GM18951 (cell line): ENCODE measurements around the gene C17orf67.

Experiments used
- POLR2A ChIP-seq: IDR thresholded peaks from 4 replicates; pipeline ENCODE4 v1.6.1; 2011; ENCODE audit warnings: mild to moderate bottlenecking; ENCODE audit not compliant: insufficient read length, insufficient read depth; ENCODE audit errors: extremely low read depth
- in situ Hi-C: fragments of 300-500 bp; cut with MboI; formaldehyde crosslinking; loops from one replicate; pipeline ENCODE4 v1.12.0; 2022; ENCODE audit warnings: low sequenced_read_pairs, mixed read lengths, inconsistent platforms; ENCODE audit not compliant: unreplicated experiment

Gene C17orf67

DNA sequence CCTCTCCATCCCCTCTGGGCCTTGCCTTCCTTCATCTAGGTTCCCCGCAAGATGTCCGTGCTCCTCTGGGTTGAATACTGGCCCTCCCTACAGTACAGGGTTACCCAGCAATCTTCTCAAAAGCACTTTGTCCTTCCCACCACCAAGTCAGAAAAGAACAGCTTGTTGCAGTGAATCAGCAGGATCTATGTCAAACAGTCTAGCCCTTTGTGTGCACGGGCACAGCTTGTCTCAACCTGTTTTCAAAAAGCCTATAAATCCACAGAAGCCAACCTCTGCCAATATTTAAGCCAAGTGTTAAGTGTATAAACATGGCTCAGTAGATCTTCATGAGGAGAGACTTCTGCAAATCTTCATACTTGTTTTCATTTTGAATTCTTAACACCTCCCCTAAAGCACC, 25.2 kb downstream of the C17orf67 start:
- TF ChIP-seq POLR2A = no peak
- in situ Hi-C loops = no loop called here

DNA sequence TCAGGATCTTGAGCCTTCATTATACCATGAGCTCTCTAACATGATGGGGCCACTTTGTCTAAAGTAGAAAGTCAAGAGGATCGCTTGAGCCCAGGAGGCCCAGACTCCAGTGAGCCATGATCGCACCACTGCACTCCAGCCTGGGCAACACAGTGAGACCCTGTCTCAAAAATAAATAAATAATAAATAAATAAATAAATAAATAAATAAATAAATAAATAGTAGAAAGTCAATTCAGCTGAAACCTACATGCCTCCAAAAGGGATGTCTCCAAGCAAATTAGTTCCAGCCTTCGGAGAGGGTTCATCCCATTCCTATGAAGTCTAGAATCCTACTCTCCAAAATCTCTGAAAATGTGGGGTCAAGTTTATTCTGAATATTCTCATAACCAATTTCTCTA, 26.0 kb downstream of the C17orf67 start:
- in situ Hi-C loops = no loop called here
- no peak for TF ChIP-seq POLR2A

GRCh38 chr17:56806949-56807348, 26.8 kb downstream of the C17orf67 start:
- TF ChIP-seq POLR2A = no peak
- in situ Hi-C loops = no loop called here

DNA sequence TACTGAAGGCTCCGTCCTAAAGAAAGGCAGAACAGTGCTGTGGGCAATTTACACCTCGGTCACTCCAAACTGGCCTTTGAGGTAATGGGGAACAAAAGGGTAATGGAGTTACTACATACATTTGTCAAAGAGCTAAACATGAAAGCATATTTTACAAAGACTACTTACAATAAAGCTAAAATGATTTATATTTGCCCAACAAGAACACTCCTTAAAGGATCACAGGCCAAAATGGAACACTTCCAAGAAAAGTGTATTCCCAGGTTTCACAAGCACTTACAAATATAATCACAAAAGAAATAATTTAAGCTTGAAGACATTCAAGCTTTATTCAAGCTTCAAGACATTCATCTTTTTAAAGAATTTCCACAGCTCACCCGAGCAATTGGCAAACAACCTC, 29.3 kb downstream of the C17orf67 start:
- in situ Hi-C loops = no loop called here
- no peak for TF ChIP-seq POLR2A

GRCh38 chr17:56803071-56803470, 30.6 kb downstream of the C17orf67 start:
- TF ChIP-seq POLR2A = no peak
- in situ Hi-C loops = no loop called here

DNA sequence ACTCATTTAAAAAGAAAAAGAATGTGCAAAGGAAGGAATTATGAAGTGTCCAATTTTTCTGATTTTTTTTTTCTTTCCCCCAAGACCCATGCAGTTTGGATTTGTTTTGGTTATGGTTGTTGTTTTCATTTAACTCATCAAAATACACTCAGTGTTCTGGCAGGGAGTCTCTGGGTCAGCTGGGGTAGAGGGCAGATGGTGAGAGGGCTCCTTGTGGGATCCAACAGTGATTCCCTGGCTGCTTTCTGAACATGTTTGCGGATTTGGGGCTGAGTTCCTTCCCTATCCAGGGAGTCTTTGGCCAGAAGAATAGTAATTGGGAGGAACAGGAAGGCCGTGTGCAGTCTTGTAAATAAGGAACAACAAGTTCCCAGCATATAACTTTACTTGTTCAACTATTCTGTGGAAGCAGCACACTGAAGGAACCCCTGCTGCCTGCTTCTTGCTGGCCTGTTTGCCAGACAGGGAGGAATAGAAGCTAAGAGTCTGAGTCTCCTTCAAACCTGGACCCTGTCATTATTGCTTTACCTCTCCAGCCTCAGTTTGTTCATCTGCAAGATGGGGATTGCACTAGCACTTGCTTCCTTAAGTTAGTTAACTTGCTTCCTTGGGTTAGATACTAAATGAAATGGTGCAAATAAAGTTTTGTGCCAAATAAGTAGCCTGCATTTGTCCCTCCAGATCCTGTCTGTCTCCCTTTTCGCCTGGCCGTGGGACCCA, 32.1 kb downstream of the C17orf67 start:
- TF ChIP-seq POLR2A = no peak
- in situ Hi-C loops = no loop called here

DNA sequence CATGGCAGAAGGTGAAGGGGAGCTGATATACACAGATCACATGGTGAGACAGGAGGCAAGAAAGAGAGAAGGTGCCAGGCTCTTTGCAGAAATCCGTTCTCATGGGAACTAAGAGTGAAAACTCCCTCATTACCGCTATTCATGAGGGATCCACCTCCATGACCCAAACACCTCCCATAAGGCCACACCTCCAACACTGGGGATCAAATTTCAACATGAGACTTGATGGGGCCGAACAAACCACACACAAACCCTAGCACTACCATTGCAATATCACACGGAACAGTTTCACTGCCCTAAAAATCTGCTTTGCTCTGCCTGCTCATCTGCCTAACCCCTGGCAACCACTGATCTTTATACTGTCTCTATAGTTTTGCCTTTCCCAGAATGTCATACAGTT, 34.8 kb downstream of the C17orf67 start:
- TF ChIP-seq POLR2A = no peak
- in situ Hi-C loops = no loop called here

GRCh38 chr17:56796536-56796935, 37.2 kb downstream of the C17orf67 start:
- TF ChIP-seq POLR2A = no peak
- in situ Hi-C loops = no loop called here

DNA sequence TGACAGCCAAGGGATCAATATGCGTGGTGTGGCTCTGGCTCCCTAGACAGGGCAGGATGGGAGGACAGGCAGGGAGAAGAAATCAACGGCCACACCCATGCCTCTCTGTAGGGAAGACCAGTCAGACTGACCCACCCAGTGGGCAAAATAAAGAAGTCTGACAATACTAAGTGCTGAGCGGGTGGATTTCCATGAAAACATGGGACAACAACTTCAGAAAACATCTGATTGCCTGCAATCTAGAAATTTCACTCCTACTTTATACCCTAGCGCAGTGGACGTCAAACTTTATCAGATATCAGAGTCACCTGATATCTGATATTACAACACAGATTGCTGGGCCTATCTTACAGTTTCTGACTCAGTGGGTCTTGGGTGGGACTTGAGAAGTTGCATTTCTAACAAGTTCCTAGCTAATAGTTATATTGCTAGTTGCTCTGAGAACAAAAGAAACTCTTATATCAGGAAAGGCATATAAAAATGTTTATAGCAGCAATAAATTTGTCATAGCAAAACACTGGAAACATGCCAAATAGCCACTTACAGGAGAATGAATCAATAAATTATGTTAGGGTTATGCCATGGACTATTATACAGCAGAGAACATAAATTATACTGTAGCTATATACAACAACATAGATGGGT, 38.4 kb downstream of the C17orf67 start:
- in situ Hi-C loops = no loop called here
- no peak for TF ChIP-seq POLR2A

- TF ChIP-seq POLR2A = no peak
- in situ Hi-C loops = no loop called here
These were observed 39.8 kb downstream of the C17orf67 start for GRCh38 chr17:56793957-56794356.

- TF ChIP-seq POLR2A = no peak
- in situ Hi-C loops = no loop called here
These were observed 40.2 kb downstream of the C17orf67 start for GRCh38 chr17:56793531-56793930.

DNA sequence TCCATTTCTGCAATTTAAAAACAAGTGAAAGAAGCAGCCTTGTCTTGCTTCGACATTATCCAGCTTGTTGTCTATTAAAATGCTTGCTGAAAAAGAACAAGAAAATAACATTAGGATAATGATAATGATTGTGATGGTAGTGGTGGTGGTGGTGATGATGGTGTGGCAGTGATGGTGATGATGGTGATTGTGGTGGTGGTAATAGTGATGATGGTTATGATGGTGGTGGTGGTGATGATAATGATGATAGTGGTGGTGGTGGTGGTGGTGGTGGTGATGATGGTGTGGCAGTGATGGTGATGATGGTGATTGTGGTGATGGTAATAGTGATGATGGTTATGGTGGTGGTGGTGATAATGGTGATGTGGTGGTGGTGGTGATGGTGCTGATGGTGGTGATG, 41.5 kb downstream of the C17orf67 start:
- no peak for TF ChIP-seq POLR2A
- in situ Hi-C loops = no loop called here

GRCh38 chr17:56786989-56787482, 46.7 kb downstream of the C17orf67 start:
- TF ChIP-seq POLR2A = no peak
- in situ Hi-C loops = no loop called here
